HL-60 (cell line): Measurements from ENCODE around the gene SVIL.

Experiments used
- REST ChIP-seq: IDR thresholded peaks from 2 replicates; pipeline ENCODE4 v1.6.1; 2012; ENCODE audit warnings: low read depth; ENCODE audit not compliant: insufficient replicate concordance
- TF ChIP-seq, protein P1 (sequence below): IDR thresholded peaks from one replicate; pipeline ENCODE4 v1.5.1; 2011; ENCODE audit warnings: low read length, control low read depth, inconsistent platforms; ENCODE audit not compliant: insufficient read depth

DNA sequence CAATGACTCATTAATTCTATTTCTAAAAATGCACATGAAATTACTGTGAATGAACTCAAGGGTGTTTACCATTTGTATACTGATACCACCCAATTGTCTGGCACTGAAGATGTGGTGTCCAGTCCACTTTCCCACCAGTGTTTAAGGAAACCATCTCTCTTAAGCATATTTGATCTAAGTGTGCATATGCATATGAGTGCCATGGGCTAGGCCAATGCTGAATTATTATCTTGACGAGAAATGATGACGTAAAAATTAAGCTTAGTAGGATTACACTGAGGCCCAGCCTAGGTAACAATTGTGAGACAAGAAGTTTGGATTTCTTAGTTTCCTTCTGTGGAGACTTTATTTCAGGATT lies 59.7 kb downstream of the SVIL start:
- TF ChIP-seq, protein P1, sequence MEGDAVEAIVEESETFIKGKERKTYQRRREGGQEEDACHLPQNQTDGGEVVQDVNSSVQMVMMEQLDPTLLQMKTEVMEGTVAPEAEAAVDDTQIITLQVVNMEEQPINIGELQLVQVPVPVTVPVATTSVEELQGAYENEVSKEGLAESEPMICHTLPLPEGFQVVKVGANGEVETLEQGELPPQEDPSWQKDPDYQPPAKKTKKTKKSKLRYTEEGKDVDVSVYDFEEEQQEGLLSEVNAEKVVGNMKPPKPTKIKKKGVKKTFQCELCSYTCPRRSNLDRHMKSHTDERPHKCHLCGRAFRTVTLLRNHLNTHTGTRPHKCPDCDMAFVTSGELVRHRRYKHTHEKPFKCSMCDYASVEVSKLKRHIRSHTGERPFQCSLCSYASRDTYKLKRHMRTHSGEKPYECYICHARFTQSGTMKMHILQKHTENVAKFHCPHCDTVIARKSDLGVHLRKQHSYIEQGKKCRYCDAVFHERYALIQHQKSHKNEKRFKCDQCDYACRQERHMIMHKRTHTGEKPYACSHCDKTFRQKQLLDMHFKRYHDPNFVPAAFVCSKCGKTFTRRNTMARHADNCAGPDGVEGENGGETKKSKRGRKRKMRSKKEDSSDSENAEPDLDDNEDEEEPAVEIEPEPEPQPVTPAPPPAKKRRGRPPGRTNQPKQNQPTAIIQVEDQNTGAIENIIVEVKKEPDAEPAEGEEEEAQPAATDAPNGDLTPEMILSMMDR, result no peak
- TF ChIP-seq REST, result no peak
